ENCODE measurements around the gene HORMAD2. TPM values are rescaled to one million over a fixed set of nuclear protein-coding genes. Genes with fewer than 3 reads are reported as not detected.

HORMAD2 gene
- total RNA-seq, 1 donor from 2014 or later, result not detected

- Mint-ChIP-seq H3K36me3 (ENCODE audit: unreplicated experiment) (no peaks in the 10 kb centered on the region), H3K4me1 (ENCODE audit: low read depth, unreplicated experiment) (no peaks in the 10 kb centered on the region), H3K27me3 (ENCODE audit: unreplicated experiment) (peaks cover 2% of the 10 kb centered on the region), H3K4me3 (ENCODE audit: unreplicated experiment) (no peak overlapping the region), H3K27ac (ENCODE audit: unreplicated experiment) (no peak overlapping the region), H3K9me3 (ENCODE audit: unreplicated experiment) (peaks cover 8% of the 10 kb centered on the region)
- TF ChIP-seq, protein P1, sequence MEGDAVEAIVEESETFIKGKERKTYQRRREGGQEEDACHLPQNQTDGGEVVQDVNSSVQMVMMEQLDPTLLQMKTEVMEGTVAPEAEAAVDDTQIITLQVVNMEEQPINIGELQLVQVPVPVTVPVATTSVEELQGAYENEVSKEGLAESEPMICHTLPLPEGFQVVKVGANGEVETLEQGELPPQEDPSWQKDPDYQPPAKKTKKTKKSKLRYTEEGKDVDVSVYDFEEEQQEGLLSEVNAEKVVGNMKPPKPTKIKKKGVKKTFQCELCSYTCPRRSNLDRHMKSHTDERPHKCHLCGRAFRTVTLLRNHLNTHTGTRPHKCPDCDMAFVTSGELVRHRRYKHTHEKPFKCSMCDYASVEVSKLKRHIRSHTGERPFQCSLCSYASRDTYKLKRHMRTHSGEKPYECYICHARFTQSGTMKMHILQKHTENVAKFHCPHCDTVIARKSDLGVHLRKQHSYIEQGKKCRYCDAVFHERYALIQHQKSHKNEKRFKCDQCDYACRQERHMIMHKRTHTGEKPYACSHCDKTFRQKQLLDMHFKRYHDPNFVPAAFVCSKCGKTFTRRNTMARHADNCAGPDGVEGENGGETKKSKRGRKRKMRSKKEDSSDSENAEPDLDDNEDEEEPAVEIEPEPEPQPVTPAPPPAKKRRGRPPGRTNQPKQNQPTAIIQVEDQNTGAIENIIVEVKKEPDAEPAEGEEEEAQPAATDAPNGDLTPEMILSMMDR (IDR thresholded peaks at IDR 0.05; ENCODE audit: partially characterized antibody, unreplicated experiment), result no peak
- DNase-seq, result no peak
Measured at GRCh38 chr22:30033901-30034300, 46.4 kb upstream of the HORMAD2 start.

- TF ChIP-seq, protein P1 (IDR thresholded peaks at IDR 0.05; ENCODE audit: partially characterized antibody, unreplicated experiment), result no peak
- peaks cover 4% of the 10 kb centered on the region for H3K27me3 Mint-ChIP-seq (ENCODE audit: unreplicated experiment)
- no peaks in the 10 kb centered on the region for H3K36me3 Mint-ChIP-seq (ENCODE audit: unreplicated experiment)
- DNase-seq, result no peak
- H3K4me1 Mint-ChIP-seq (ENCODE audit: low read depth, unreplicated experiment), result no peaks in the 10 kb centered on the region
- peaks cover 9% of the 10 kb centered on the region for H3K9me3 Mint-ChIP-seq (ENCODE audit: unreplicated experiment)
- no peak overlapping the region for H3K4me3 Mint-ChIP-seq (ENCODE audit: unreplicated experiment)
- no peak overlapping the region for H3K27ac Mint-ChIP-seq (ENCODE audit: unreplicated experiment)
Measured at GRCh38 chr22:30036656-30037055, 43.6 kb upstream of the HORMAD2 start.

DNA sequence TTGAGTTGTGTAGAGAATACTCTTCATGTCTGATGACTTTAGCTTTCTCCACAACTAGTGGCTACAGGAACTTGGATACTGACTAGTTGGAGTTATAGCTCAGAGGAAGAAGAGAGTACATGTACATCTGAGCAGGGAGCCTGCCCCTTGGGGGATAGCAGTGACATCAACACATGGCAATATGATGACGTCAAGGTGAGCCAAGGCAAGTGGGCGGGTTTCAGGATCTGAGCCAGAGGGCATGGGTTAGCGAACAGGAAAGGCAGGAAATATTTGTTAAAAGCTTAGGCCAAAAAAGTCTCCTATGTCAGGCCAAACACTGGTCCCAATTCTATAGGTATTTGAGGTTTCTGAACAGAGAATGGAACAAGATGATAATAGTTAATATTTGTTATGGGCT lies 42.0 kb upstream of the HORMAD2 start:
- H3K36me3 Mint-ChIP-seq (ENCODE audit: unreplicated experiment), result no peaks in the 10 kb centered on the region
- peaks cover 5% of the 10 kb centered on the region for H3K27me3 Mint-ChIP-seq (ENCODE audit: unreplicated experiment)
- TF ChIP-seq, protein P1 (IDR thresholded peaks at IDR 0.05; ENCODE audit: partially characterized antibody, unreplicated experiment), result no peak
- no peak overlapping the region for H3K4me3 Mint-ChIP-seq (ENCODE audit: unreplicated experiment)
- H3K4me1 Mint-ChIP-seq (ENCODE audit: low read depth, unreplicated experiment), result no peaks in the 10 kb centered on the region
- H3K27ac Mint-ChIP-seq (ENCODE audit: unreplicated experiment), result no peak overlapping the region
- H3K9me3 Mint-ChIP-seq (ENCODE audit: unreplicated experiment), result peaks cover 9% of the 10 kb centered on the region
- DNase-seq, result no peak

DNA sequence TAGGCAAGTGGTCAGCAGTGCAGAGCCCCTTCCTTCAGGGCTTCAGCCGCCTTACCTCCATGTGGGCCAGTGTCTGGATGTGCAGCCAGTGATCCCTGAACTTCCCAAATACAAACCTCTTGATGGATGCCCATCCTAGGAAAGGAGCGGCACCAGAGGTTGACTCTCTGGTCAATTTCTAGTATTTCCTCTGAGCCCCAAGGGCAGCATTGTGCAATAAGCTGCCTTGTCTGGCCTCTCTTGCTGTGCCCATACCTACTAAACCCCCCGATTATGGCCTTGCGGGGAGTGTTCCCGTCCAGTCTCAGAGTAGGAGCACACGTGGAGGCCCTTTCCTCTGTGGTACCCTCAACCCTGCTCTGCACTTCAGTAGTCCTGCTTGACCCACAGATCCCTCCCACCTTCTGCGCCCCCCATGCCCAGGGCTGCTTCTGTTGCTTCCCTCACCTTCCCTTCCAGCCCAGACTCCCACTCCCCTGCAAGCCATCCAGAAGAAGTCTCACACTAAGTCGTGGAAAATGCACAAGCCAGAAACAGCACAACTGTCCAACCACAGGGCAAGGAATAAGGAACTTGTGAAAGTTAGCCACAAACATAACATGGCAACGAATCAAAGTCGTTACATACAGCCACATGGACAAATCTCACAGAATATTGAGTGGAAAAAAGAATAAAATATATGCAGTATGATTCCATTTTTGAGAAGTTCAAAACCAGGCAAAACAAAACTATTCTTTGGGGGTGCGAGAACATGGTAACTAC lies 39.6 kb upstream of the HORMAD2 start:
- no peak overlapping the region for H3K27ac Mint-ChIP-seq (ENCODE audit: unreplicated experiment)
- no peak overlapping the region for H3K4me3 Mint-ChIP-seq (ENCODE audit: unreplicated experiment)
- no peaks in the 10 kb centered on the region for H3K36me3 Mint-ChIP-seq (ENCODE audit: unreplicated experiment)
- H3K4me1 Mint-ChIP-seq (ENCODE audit: low read depth, unreplicated experiment), result no peaks in the 10 kb centered on the region
- DNase-seq, result no peak
- TF ChIP-seq, protein P1 (IDR thresholded peaks at IDR 0.05; ENCODE audit: partially characterized antibody, unreplicated experiment), result no peak
- peaks cover 4% of the 10 kb centered on the region for H3K9me3 Mint-ChIP-seq (ENCODE audit: unreplicated experiment)
- H3K27me3 Mint-ChIP-seq (ENCODE audit: unreplicated experiment), result peaks cover 5% of the 10 kb centered on the region

DNA sequence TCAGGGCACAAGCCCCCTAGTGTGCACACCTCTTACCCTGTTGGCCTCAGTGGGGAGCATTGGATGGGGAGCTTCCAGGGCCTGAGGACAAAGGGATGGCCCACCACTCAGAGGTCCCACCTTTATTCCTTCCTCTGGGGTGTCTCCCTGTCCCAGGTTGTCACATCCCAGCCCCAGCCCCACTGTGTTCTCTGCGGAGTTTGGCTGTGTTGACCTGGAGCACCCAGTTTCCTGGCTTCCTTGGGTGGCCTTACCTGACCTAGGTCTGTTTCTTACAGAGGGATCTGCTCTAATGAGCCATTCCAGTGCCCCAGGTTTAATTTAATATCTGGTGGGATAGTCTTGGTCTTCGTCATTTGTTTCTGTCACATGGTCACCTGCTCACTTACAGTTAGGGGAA lies 38.8 kb upstream of the HORMAD2 start:
- Mint-ChIP-seq H3K27ac (ENCODE audit: unreplicated experiment) (no peak overlapping the region), H3K27me3 (ENCODE audit: unreplicated experiment) (peaks cover 5% of the 10 kb centered on the region), H3K4me3 (ENCODE audit: unreplicated experiment) (no peak overlapping the region), H3K9me3 (ENCODE audit: unreplicated experiment) (peaks cover 2% of the 10 kb centered on the region), H3K36me3 (ENCODE audit: unreplicated experiment) (no peaks in the 10 kb centered on the region), H3K4me1 (ENCODE audit: low read depth, unreplicated experiment) (no peaks in the 10 kb centered on the region)
- DNase-seq, result no peak
- TF ChIP-seq, protein P1 (IDR thresholded peaks at IDR 0.05; ENCODE audit: partially characterized antibody, unreplicated experiment), result no peak

Data from glutamatergic neuron (in vitro differentiated cells).